Left lung (tissue), 10 donors: Measurements from ENCODE around the gene HRAS. TPM values are rescaled to one million over a fixed set of nuclear protein-coding genes. Genes with fewer than 3 reads are reported as not detected.

Source experiments
- ATAC-seq: fragments of 200-7000 bp; cut with Tn5 transposase; one replicate; pipeline ENCODE4 v1.9.1; 2020; ENCODE audit warnings: moderate library complexity
- DNase-seq, 4 donors: peaks; one replicate each; pipeline ENCODE4 v3.0.0-alpha.2; 2013 to 2020
- H3K27ac ChIP-seq, 2 donors: fragments of 200-600 bp; sonication (generic) in 1 of 2; one replicate each; pipeline versions ENCODE4 v1.5.0 to v1.8.0; 2020 to 2021
- H3K27me3 ChIP-seq, 2 donors: fragments of 200-600 bp; sonication (generic) in 1 of 2; one replicate each; pipeline versions ENCODE4 v1.5.0 to v1.8.0; 2020 to 2021
- H3K36me3 ChIP-seq, 2 donors: fragments of 200-600 bp; sonication (generic) in 1 of 2; one replicate each; pipeline versions ENCODE4 v1.5.0 to v1.8.0; 2020 to 2021
- H3K4me1 ChIP-seq, 2 donors: fragments of 200-600 bp; one replicate each; pipeline ENCODE4 v1.8.0; 2021
- H3K4me3 ChIP-seq, 2 donors: fragments of 200-600 bp; sonication (generic) in 1 of 2; one replicate each; pipeline versions ENCODE4 v1.5.0 to v1.8.0; 2020 to 2021; ENCODE audit warnings: mild to moderate bottlenecking in 1 of 2
- H3K9me3 ChIP-seq, 2 donors: fragments of 200-600 bp; sonication (generic) in 1 of 2; one replicate each; pipeline versions ENCODE4 v1.5.0 to v1.8.0; 2020 to 2021
- CTCF ChIP-seq, 2 donors: fragments of 200-600 bp; sonication (generic) in 1 of 2; IDR thresholded peaks; one replicate each; pipeline versions ENCODE4 v1.5.0 to v1.8.0; 2021; ENCODE audit warnings: antibody characterized with exemption in 2 of 2
- intact Hi-C, 2 donors: fragments of 100-400 bp; cut with DNase I; formaldehyde crosslinking; loops; one replicate each; pipeline versions ENCODE4 v1.11.2 to v1.14.2; 2022
- polyA plus RNA-seq, 6 donors: library from polyadenylated mRNA; unstranded; fragments of 120-200 nt; gene quantifications; one replicate each; pipeline ENCODE4 v1.2.1, GENCODE V29; 2013; ENCODE audit not compliant: insufficient read length in 6 of 6
- total RNA-seq, 2 donors: library from RNA; stranded (reverse); fragmentation: NEBNext Ultra II Directional; extraction: Animal tissue kit (Norgen Biotek cat#: 25700); gene quantifications; one replicate each; pipeline ENCODE4 v1.2.1, GENCODE V29; 2021
- donor health status: DM: no; HTN: yes; CAD: no.
- donor health status: DM: no; HTN: no; CAD: no.

HRAS gene
- total and polyA plus RNA-seq, 8 donors: 32.4 to 52.4 (median 37.9) TPM

- ATAC-seq: no peak
- Histone ChIP-seq H3K4me3 (no peak overlapping the region), H3K27me3 (no peaks in the 10 kb centered on the region), H3K4me1 (no peaks in the 10 kb centered on the region), H3K9me3 (no peaks in the 10 kb centered on the region), H3K36me3 (peaks cover 0 to 72% of the 10 kb centered on the region in 2 donors), H3K27ac (no peak overlapping the region)
- peak in 1 of 4 donors; percentile 69 for DNase-seq
- intact Hi-C loops: no loop called here
- no peak for TF ChIP-seq CTCF (IDR thresholded peaks at IDR 0.05)
Measured at GRCh38 chr11:490186-490929, 45.0 kb downstream of the HRAS start.

GRCh38 chr11:489610-490185 lies 45.7 kb downstream of the HRAS start:
- Histone ChIP-seq H3K27ac (no peak overlapping the region), H3K36me3 (peaks cover 0 to 66% of the 10 kb centered on the region in 2 donors), H3K4me3 (no peak overlapping the region), H3K9me3 (no peaks in the 10 kb centered on the region), H3K27me3 (no peaks in the 10 kb centered on the region), H3K4me1 (no peaks in the 10 kb centered on the region)
- DNase-seq (peak in 1 of 4 donors; percentile 74), ATAC-seq (no peak)
- no peak for TF ChIP-seq CTCF (IDR thresholded peaks at IDR 0.05)
- intact Hi-C loops: no loop called here

- ATAC-seq: no peak
- Histone ChIP-seq H3K9me3 (no peaks in the 10 kb centered on the region), H3K27me3 (no peaks in the 10 kb centered on the region), H3K4me3 (no peak overlapping the region), H3K27ac (no peak overlapping the region), H3K4me1 (no peaks in the 10 kb centered on the region), H3K36me3 (peaks cover 0 to 59% of the 10 kb centered on the region in 2 donors)
- intact Hi-C loops: no loop called here
- peak in 1 of 4 donors; percentile 79 for DNase-seq
- no peak for TF ChIP-seq CTCF (IDR thresholded peaks at IDR 0.05)
Measured at GRCh38 chr11:488992-489391, 46.4 kb downstream of the HRAS start.

- peak in 1 of 4 donors; percentile 79 for DNase-seq
- no peak for ATAC-seq
- TF ChIP-seq CTCF (IDR thresholded peaks at IDR 0.05): no peak
Measured at GRCh38 chr11:488579-488978, 46.8 kb downstream of the HRAS start.

GRCh38 chr11:488062-488461 lies 47.3 kb downstream of the HRAS start:
- no peak for ATAC-seq
- peak in 1 of 4 donors; percentile 70 for DNase-seq
- H3K9me3 ChIP-seq: no peaks in the 10 kb centered on the region
- no peaks in the 10 kb centered on the region for H3K4me1 ChIP-seq
- TF ChIP-seq CTCF (IDR thresholded peaks at IDR 0.05): no peak
- H3K36me3 ChIP-seq: peaks cover 0 to 50% of the 10 kb centered on the region in 2 donors
- H3K27ac ChIP-seq: no peak overlapping the region
- H3K4me3 ChIP-seq: no peak overlapping the region
- intact Hi-C loops: no loop called here
- H3K27me3 ChIP-seq: no peaks in the 10 kb centered on the region

More at GRCh38 chr11:488579-488978, 46.8 kb downstream of the HRAS start:
- intact Hi-C loops: no loop called here
- H3K9me3 ChIP-seq: no peaks in the 10 kb centered on the region
- H3K4me3 ChIP-seq: no peak overlapping the region
- H3K27me3 ChIP-seq: no peaks in the 10 kb centered on the region
- H3K27ac ChIP-seq: no peak overlapping the region
- no peaks in the 10 kb centered on the region for H3K4me1 ChIP-seq
- peaks cover 0 to 55% of the 10 kb centered on the region in 2 donors for H3K36me3 ChIP-seq
